Measurements from ENCODE around the gene ZC2HC1B.

Gene ZC2HC1B

GRCh38 chr6:143936347-143936746, 72.1 kb downstream of the ZC2HC1B start:
- FAIRE-seq, result no peak

- no peak for FAIRE-seq
These were observed 72.7 kb downstream of the ZC2HC1B start for GRCh38 chr6:143936778-143937667.

- FAIRE-seq, result no peak
These were observed 73.3 kb downstream of the ZC2HC1B start for GRCh38 chr6:143937668-143937970.

- no peak for FAIRE-seq
These were observed 75.1 kb downstream of the ZC2HC1B start for GRCh38 chr6:143939364-143939763.

- FAIRE-seq, result peak; percentile 71
These were observed 75.8 kb downstream of the ZC2HC1B start for GRCh38 chr6:143940011-143940597.

GRCh38 chr6:143941852-143942627, 77.8 kb downstream of the ZC2HC1B start:
- FAIRE-seq, result no peak

- no peak for FAIRE-seq
These were observed 83.9 kb downstream of the ZC2HC1B start for GRCh38 chr6:143948208-143948607.

GRCh38 chr6:143949535-143949934, 85.3 kb downstream of the ZC2HC1B start:
- no peak for FAIRE-seq

- FAIRE-seq, result no peak
These were observed 85.7 kb downstream of the ZC2HC1B start for GRCh38 chr6:143949962-143950361.

GRCh38 chr6:143950875-143951274, 86.6 kb downstream of the ZC2HC1B start:
- FAIRE-seq, result no peak

GRCh38 chr6:143952060-143952778, 87.9 kb downstream of the ZC2HC1B start:
- no peak for FAIRE-seq

GRCh38 chr6:143952947-143953701, 88.8 kb downstream of the ZC2HC1B start:
- FAIRE-seq, result no peak

- no peak for FAIRE-seq
These were observed 89.6 kb downstream of the ZC2HC1B start for GRCh38 chr6:143953922-143954321.

GRCh38 chr6:143955971-143956370, 91.7 kb downstream of the ZC2HC1B start:
- FAIRE-seq, result no peak

GRCh38 chr6:143957679-143958274, 93.5 kb downstream of the ZC2HC1B start:
- no peak for FAIRE-seq

GRCh38 chr6:143958839-143959399, 94.6 kb downstream of the ZC2HC1B start:
- FAIRE-seq, result no peak

GRCh38 chr6:143959927-143960326, 95.7 kb downstream of the ZC2HC1B start:
- no peak for FAIRE-seq

GRCh38 chr6:143961066-143961465, 96.8 kb downstream of the ZC2HC1B start:
- FAIRE-seq, result no peak

GRCh38 chr6:143961886-143962878, 97.9 kb downstream of the ZC2HC1B start:
- FAIRE-seq, result no peak
